Natural killer cell (primary cell): Measurements from ENCODE around the gene EHMT1. TPM values are rescaled to one million over a fixed set of nuclear protein-coding genes. Genes with fewer than 3 reads are reported as not detected.

Experiments
- ATAC-seq, 3 donors: fragments of 150-1000 bp in 2 of 3; fragments of 200-7000 bp in 1 of 3; cut with Tn5 transposase; 1 replicate in 1 of 3; 2 replicates in 2 of 3; pipeline ENCODE4 v1.10.0; 2021; ENCODE audit warnings: mild to moderate bottlenecking in 2 of 3, moderate library complexity in 2 of 3
- DNase-seq, 2 donors: peaks; one replicate each; pipeline versions ENCODE4 v3.0.0 to v3.0.0-alpha.2; 2013 to 2021; ENCODE audit warnings: mixed read lengths in 1 of 2
- H3K27ac ChIP-seq: one replicate; pipeline ENCODE4 v1.5.1; 2013; ENCODE audit warnings: mild to moderate bottlenecking, low read length
- H3K27me3 ChIP-seq: one replicate; pipeline ENCODE4 v1.6.1; 2013; ENCODE audit warnings: low read length; ENCODE audit not compliant: control insufficient read depth, insufficient read depth
- H3K36me3 ChIP-seq: one replicate; pipeline ENCODE4 v1.6.1; 2013; ENCODE audit warnings: low read length; ENCODE audit not compliant: control insufficient read depth, insufficient read depth
- H3K4me1 ChIP-seq: one replicate; pipeline ENCODE4 v1.6.1; 2013; ENCODE audit warnings: low read length; ENCODE audit not compliant: control insufficient read depth, insufficient read depth
- H3K4me3 ChIP-seq: one replicate; pipeline ENCODE4 v1.5.1; 2013; ENCODE audit warnings: low read length
- H3K9me3 ChIP-seq: one replicate; pipeline ENCODE4 v1.6.1; 2013; ENCODE audit warnings: low read length; ENCODE audit not compliant: control insufficient read depth, insufficient read depth
- H3K27ac Mint-ChIP-seq, 2 donors: one replicate each; pipeline ENCODE4 v1.8.0; 2022; ENCODE audit warnings: mild to moderate bottlenecking in 2 of 2, mixed read lengths in 2 of 2, moderate library complexity in 1 of 2
- H3K27me3 Mint-ChIP-seq, 2 donors: one replicate each; pipeline ENCODE4 v1.8.0; 2022; ENCODE audit warnings: low read depth in 2 of 2, mixed read lengths in 2 of 2
- H3K36me3 Mint-ChIP-seq: one replicate; pipeline ENCODE4 v1.8.0; 2022; ENCODE audit warnings: mixed read lengths
- H3K4me1 Mint-ChIP-seq, 2 donors: one replicate each; pipeline ENCODE4 v1.8.0; 2022; ENCODE audit warnings: mixed read lengths in 2 of 2
- H3K4me3 Mint-ChIP-seq: one replicate; pipeline ENCODE4 v1.8.0; 2022; ENCODE audit warnings: mild to moderate bottlenecking, moderate library complexity, mixed read lengths
- H3K9me3 Mint-ChIP-seq, 2 donors: one replicate each; pipeline ENCODE4 v1.8.0; 2022; ENCODE audit warnings: mixed read lengths in 2 of 2
- CTCF ChIP-seq: fragments of 200-600 bp; IDR thresholded peaks from one replicate; pipeline ENCODE4 v1.8.0; 2022; ENCODE audit warnings: antibody characterized with exemption
- WGBS: methylation state at CpG from one replicate; pipeline ENCODE4 v1.1.7; 2013; ENCODE audit warnings: missing lambda C conversion rate; ENCODE audit not compliant: insufficient coverage; 5-methylcytosine and 5-hydroxymethylcytosine counted together
- intact Hi-C: fragments of 100-400 bp; cut with micrococcal nuclease; formaldehyde crosslinking; loops from one replicate; pipeline ENCODE4 v1.14.2; 2022
- total RNA-seq, 4 donors: library from RNA; stranded (reverse); fragments of 120-200 nt in 1 of 4; gene quantifications; one replicate each; pipeline versions ENCODE4 v1.2.3 to v1.2.4, GENCODE V29; 2013 to 2022

EHMT1 gene
- total RNA-seq, 3 donors from 2014 or later (not counting 1 experiment from before 2014, with no cell fraction given), result 173 to 200 (median 176) TPM

GRCh38 chr9:137880160-137880975, 261.6 kb downstream of the EHMT1 start:
- Histone ChIP-seq H3K36me3 (no peaks in the 10 kb centered on the region), H3K4me3 (no peak overlapping the region), H3K27me3 (peaks cover 14% of the 10 kb centered on the region), H3K27ac (no peak overlapping the region), H3K4me1 (no peaks in the 10 kb centered on the region), H3K9me3 (no peaks in the 10 kb centered on the region)
- ATAC-seq (no peak), DNase-seq (no peak)
- H3K4me3 Mint-ChIP-seq, result no peak overlapping the region
- no peak overlapping the region for H3K27ac Mint-ChIP-seq
- intact Hi-C loops, result no loop called here
- no peaks in the 10 kb centered on the region for H3K36me3 Mint-ChIP-seq
- TF ChIP-seq CTCF, result no peak
- peaks cover 15 to 20% of the 10 kb centered on the region in 2 donors for H3K27me3 Mint-ChIP-seq
- H3K4me1 Mint-ChIP-seq, result no peaks in the 10 kb centered on the region
- no peaks in the 10 kb centered on the region for H3K9me3 Mint-ChIP-seq
- WGBS, result 81% methylated on average over 16 of the region's 16 CpGs

- ATAC-seq (no peak), DNase-seq (no peak)
- Histone ChIP-seq H3K27me3 (peaks cover 14% of the 10 kb centered on the region), H3K4me3 (no peak overlapping the region), H3K9me3 (no peaks in the 10 kb centered on the region), H3K4me1 (no peaks in the 10 kb centered on the region), H3K36me3 (no peaks in the 10 kb centered on the region), H3K27ac (no peak overlapping the region)
- H3K4me1 Mint-ChIP-seq, result no peaks in the 10 kb centered on the region
- H3K9me3 Mint-ChIP-seq, result no peaks in the 10 kb centered on the region
- H3K36me3 Mint-ChIP-seq, result no peaks in the 10 kb centered on the region
- H3K27me3 Mint-ChIP-seq, result peaks cover 10 to 13% of the 10 kb centered on the region in 2 donors
- 75% methylated on average over 10 of the region's 10 CpGs for WGBS
- no peak overlapping the region for H3K27ac Mint-ChIP-seq
- intact Hi-C loops, result no loop called here
- H3K4me3 Mint-ChIP-seq, result no peak overlapping the region
- no peak for TF ChIP-seq CTCF
Measured at GRCh38 chr9:137880976-137881530, 262.2 kb downstream of the EHMT1 start.

- H3K27ac ChIP-seq, result no peak overlapping the region
- 77% methylated on average over 19 of the region's 19 CpGs for WGBS
- intact Hi-C loops, result no loop called here
- no peak for DNase-seq
- H3K4me3 Mint-ChIP-seq, result no peak overlapping the region
- H3K36me3 Mint-ChIP-seq, result no peaks in the 10 kb centered on the region
- H3K9me3 Mint-ChIP-seq, result no peaks in the 10 kb centered on the region
- no peak overlapping the region for H3K27ac Mint-ChIP-seq
- H3K36me3 ChIP-seq, result no peaks in the 10 kb centered on the region
- H3K9me3 ChIP-seq, result no peaks in the 10 kb centered on the region
- TF ChIP-seq CTCF, result no peak
- no peak for ATAC-seq
- H3K4me3 ChIP-seq, result no peak overlapping the region
- H3K27me3 ChIP-seq, result peaks cover 9% of the 10 kb centered on the region
- no peaks in the 10 kb centered on the region for H3K4me1 ChIP-seq
- no peaks in the 10 kb centered on the region for H3K4me1 Mint-ChIP-seq
- H3K27me3 Mint-ChIP-seq, result peaks cover 6 to 7% of the 10 kb centered on the region in 2 donors
Measured at GRCh38 chr9:137881591-137882505, 263.0 kb downstream of the EHMT1 start.
